Hematopoietic multipotent progenitor cell treated with erythropoietin and hydrocortisone succinate and interleukin-3 and kit ligand, for 6 days (in vitro differentiated cells): Measurements from ENCODE around the gene SPRED1.
"Not testable (repeated sequence)": the region's sequence is repeated elsewhere in the genome, so short reads cannot be mapped to it uniquely, and the experiment has no call there.

ENCODE experiments used
- DNase-seq: peaks from one replicate; pipeline ENCODE4 v3.0.0-alpha.2; 2015

Gene SPRED1

DNA sequence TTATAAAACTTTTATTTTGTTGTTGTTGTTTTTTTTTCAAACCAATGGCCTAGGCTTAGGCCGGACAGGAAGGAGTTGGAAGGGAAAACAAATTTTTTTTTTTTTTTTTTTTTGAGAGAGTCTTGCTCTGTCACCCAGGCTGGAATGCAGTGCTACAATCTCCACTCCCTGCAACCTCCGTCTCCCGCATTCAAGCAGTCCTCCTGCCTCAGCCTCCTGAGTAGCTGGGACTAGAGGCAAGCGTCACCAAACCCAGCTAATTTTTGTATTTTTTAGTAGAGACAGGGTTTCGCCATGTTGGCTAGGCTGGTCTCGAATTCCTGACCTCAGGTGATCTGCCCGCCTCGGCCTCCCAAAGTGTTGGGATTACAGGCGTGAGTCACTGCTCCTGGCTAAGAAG, 15.6 kb upstream of the SPRED1 start:
- not testable (repeated sequence) for DNase-seq

DNA sequence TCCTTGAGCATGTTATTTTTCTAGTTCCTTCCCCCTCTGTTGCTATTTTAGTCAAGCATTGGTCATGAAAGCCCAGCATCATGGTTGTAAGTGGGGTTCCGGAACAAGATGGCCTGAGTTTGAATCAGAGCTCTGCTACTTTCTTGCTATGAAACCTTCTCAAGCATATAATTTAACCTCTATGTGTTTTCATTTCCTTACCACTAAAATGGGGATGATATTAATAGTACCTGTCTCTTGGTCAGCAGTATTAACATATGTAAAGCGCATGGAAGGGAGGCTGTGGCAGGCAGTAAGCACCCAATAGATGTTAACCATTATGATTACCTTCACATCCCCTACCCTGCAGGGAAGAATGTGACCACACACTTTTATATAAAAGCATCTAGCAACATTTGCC, 14.3 kb upstream of the SPRED1 start:
- no peak for DNase-seq

DNA sequence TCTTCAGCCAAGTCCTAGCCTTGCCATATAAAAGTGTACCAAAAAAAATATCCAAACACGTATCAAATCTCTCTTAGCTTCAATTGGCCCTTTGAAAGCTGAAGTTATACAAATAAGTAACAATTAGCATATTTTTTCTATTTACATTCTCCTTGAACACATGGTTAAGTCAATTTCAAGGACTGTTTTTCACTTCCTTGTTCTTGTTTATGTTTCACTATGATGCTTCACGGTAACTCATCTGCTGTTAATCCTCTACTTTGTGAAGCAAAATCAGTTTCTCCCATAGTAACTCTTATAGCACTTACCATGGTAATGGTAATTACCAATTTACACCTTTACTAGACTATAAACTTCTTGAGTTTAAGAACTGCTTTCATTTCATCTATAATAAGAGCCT, 10.6 kb upstream of the SPRED1 start:
- no peak for DNase-seq

DNA sequence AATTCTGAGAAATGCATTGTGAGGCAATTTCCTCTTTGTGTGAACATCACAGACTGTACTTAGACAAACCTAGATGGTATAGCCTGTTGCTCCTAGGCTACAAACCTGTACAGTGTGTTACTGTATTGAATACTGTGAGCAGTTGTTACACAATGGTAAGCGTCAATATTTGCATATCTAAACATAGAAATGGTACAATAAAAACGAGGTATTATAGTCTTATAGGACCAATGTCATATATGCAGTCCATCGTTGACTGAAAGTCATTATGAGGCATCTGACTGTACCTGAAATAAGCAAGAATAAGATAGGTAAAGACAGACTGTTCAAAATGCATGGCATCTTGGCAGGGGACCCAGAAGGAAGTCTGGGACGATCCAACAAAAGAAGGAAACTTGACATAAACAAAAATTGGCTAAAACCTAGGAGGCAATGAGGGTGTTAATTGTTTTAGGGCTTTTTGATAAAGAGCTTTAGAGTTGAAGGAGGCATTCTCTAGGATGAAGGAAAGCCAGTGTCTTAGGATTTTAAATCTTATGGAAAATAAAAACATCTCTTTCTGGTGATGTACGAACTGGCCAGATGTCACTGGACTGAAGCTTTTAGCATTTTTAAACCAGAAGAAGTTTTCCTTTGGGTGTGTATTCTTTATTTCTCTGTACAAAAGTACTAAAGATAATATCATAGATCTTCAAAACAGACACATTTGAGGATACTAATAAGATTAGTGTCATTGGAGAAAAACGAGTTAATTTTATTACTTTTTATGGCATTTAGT, 9.2 kb upstream of the SPRED1 start:
- no peak for DNase-seq

DNA sequence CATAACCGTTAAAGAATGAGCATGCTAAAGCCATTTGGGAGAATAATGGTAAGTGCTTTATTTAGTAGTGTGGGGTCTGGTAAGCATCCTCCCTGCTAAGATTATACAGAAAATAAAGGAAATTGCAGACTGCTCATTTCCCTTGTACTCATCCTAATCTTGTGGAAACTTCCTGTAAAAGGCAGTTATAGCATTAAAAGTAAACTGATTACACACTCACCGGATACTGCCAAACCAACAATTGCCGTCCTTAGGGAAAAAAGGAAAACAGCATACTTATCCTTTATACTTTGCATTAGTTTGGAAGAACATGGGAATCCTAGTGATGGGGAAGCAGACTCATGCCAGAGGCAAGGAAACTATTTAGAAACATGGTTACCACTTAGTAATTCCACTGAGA, 5.3 kb upstream of the SPRED1 start:
- DNase-seq = no peak

DNA sequence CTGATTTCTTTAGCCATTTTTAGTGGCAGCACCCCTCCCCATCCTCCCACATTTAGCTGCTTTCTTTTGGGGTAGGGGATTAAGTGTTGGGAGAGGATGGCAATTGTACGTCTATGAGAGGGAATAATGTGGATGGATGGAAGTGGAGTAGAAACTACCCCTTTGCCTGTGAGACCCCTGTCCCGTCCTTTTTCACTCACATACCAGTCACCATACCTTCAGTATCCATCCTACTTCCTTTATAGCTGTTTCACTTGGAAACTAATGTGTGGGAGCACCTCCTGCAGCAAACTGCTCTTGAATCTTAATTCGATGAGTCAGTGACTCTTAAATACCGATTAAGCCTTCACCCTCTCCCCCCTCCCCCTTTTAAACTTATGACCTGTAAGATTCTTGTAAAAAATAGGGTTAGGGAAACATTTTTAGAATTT, 730 bp downstream of the SPRED1 start:
- peak; percentile 66 for DNase-seq

DNA sequence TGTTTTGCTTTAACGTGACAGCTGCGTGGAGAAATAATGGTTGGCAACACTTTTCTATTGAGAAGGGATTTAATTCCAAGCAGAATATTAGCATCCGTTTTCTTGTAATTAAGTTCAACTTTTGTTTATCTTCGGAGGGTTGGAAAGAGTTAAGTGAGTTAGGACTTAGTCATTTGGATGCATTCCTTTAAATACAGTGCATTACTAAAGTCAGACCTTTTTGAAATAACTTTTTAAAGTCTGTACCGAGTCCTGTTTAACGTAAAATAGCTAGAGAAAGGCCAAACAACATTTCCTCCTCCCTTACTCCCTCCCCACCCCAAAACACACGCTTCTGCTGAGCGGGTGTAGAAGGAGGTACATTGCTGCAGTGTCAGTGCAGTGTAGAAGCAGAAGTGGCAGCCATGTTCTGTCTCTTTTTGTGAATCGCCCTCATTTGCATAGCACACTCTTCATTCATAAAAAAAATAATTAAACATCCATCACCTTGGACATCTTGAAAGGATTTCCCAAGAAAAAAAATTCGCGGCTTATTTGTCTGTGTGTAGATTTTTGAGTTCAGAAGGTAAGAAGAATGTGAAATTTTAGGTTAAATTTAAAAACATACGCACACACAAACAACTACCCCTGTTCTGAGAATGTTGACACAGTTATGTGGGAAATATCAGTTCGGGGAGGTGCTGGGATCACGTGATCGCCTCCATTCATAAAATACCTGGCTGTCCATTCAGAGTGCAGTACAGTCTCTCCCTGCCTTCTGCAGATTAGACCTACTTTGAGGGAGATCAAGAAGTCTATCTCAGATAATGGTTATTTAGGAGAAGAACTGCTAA, 1.6 kb downstream of the SPRED1 start:
- DNase-seq = peak; percentile 87

DNA sequence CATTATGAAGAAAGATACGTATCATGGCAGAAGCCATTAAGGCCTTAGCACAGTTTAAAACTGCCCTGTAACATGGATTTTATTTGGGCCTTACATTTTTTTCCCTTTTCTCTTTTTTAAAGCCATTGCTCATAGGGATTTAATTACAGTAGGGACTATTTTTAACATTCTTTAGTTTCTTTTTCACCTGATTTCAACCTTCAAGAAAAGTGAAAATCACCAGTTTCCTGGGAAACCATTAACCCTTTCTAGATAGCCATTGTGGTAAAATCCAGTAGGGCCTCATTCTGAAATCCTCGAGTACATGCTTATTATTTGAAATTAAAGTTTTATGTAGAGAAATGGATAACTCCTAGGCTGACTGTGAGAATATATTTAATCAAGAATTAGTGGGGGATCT, 3.1 kb downstream of the SPRED1 start:
- DNase-seq = peak; percentile 14

DNA sequence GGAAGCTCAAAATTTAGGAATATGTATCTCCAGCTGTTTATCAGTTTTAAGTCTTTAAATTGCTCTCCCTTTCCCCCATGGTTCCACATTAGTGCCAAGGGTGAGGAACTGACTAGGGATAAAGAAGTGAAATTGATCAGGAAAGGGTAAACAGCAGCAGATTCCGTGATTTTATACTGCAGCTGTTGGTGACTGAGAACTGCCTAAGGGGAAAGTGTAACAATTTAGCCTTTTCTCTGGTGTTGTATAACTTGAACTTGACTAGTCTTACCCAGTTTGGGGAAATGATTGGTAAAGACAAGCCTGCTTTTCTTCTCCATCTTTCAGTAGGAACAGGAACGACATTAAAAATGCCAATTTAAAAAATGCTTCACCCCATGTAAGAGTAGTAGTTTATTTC, 5.0 kb downstream of the SPRED1 start:
- DNase-seq = no peak

DNA sequence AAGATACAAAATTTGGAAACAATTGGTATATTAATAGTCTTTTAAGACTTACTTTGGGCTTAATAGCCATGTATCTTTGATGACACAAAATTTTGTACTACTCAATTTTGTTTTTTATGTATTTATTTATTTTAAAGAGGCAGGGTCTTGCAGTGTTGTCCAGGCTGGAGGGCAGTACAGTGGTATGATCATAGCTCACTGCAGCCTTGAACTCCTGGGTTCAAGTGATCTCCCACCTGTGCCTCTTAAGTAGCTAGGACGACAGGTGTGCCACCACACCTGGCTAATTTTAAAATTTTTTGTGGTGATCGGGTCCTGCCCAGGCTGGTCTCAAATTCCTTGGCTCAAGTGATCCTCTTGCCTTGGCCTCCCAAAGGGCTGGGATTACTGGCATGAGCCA, 6.5 kb downstream of the SPRED1 start:
- DNase-seq = no peak

DNA sequence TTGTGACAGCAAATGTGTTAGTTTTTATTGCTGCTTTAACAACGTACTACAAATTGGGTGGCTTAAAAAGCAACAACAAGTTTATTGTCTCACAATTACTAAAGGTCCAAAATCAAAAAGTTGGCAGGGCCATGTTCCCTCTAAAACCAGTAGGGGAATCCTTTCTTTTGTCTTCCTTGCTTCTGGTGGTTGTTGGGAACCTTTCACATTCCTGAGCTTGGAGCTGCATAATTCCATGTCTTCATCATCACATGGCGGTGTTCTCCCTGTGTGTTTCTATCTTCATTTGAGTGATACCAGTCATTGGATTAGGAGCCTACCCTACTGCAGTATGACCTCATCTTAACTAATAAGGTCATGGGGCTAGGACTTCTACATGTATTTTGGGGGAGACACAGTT, 7.4 kb downstream of the SPRED1 start:
- no peak for DNase-seq

DNA sequence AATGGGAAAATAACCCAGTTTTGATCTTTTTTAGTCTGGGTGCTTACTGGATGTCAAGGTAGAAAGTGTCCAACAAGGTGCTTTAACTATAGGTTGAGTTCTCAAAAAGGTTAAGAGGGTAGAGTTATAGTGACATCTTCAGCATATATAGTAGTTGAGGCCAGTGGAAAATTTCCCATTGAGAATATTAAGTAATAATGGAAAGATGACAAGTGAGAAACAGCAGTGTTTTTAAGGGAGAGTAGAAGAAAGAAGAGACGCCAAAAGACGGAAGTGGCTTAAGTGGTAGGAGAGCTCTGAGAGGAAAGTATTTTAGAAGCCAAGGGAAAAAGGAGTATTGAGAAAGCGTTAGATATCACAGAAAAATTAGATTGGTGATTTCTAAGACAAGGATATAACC, 10.6 kb downstream of the SPRED1 start:
- DNase-seq = no peak

DNA sequence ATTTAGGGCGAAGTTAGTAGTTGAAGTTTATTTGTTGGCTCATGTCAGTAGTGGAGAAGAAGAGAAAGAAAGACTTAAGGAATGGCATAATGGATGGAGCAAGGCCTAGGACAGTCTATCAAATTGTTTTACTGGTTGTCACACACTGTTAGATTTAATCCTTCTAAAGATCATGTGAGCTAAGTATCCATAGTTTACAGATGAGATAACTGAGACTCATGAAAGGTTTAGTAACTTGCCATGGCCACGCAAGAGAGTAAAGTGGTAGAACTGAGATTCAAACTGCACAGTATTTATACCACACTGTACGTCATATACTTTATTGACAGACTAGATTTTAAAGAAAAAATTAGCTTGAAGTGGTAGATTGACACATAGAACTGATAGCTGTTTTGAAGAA, 11.4 kb downstream of the SPRED1 start:
- DNase-seq = no peak

DNA sequence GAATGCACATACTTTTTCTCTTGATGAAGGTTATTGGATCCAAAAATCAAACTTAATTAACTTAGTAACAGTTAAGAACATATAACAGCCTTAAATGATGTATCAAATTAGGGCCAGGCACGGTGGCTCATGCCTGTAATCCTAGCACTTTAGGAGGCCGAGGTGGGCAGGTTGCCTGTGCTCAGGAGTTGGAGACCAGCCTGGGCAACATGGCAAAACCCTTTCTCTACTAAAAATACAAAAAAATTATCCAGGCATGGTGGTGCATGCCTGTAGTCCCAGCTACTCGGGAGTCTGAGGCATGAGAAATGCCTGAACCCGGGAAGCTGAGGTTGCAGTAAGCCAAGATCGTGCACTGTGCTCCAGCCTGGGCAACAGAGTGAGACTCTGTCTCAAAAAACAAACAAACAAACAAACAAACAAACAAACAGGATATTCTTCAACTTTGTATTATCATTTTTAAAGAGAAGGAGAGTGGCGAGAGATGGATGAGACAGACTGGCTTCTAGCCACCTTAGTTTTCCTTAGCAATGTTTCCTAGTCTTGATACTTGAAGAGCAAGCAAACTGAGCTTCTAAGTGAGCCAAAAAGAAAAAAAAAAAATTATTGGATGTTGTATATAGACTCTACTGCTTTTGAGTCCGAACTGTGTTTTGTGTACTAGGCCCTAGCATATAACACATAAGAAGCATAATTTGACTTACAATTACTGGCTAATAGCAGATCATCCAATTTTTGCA, 13.8 kb downstream of the SPRED1 start:
- DNase-seq = no peak

DNA sequence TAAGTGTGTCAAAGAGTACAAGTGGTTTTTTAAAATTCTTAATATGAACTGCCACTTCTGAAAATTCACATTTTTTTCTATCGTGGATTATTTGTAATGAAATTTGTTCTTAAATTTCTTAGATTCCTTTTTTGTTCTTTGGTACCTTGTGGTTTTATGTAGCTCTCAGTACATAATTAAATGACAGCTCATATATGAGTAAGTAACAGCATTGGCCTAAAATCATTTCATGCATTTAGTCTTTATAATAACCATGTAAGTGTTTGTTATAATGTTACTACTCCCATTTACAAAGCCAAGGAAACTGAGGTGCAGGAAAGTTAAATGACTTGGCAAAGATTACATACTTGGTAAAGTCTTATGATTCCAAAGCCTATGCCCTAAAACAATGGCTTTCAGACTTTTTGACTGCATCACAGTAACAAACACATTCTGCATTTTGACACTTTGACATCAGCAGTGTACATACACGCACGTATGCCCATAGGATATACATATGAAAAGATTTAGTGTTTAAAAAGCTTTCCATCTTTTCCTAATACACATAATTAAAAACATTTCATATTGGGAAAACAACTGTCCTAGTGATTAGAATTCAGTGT, 14.9 kb downstream of the SPRED1 start:
- DNase-seq = no peak

DNA sequence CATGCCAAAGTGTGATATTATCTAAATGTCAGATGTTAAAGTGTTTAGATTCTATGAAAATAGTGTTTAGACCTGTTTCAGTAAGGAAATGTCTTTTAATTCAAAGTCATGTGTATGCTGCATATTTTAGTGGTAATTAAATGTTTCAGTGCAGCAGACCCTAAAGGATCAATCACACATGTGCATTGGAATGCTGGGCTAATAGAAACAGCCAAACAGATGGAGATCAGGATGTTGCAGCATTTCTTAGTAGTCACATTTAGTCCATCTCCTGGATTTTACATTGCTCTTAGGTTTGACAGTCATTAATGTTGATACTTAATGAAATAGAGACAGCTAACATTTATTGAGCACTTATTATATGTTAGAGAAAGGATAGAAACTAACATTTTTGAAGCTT, 18.5 kb downstream of the SPRED1 start:
- DNase-seq = no peak

DNA sequence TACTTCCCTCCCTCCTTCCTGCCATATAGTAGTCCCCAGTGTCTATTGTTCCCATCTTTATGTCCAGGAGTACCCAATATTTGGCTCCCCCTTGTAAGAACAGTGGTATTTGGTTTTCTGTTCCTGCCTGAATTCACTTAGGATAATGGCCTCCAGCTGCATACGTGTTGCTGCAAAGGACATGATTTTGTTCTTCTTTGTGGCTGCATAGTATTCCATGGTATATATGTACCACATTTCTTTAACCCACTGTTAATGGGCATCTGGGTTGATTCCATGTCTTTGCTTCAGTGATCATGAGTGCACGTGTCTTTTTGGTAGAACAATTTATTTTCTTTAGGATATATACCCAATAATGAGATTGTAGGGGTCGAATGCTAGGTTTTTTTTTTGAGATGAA, 19.3 kb downstream of the SPRED1 start:
- no peak for DNase-seq

DNA sequence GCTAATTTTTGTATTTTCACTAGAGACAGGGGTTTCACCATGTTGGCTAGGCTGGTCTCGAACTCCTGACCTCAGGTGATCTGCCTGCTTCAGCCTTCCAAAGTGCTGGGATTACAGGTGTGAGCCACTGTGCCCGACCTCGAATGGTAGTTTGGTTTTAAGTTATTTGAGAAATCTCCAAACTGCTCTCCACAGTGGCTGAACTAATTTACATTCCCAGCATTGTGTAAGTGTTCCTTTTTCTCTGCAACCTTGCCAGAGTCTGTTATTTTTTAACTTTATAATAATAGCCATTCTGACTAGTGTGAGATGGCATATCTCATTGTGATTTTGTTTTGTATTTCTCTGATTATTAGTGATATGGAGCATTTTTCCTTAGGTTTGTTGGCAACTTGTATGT, 19.8 kb downstream of the SPRED1 start:
- DNase-seq = not testable (repeated sequence)

DNA sequence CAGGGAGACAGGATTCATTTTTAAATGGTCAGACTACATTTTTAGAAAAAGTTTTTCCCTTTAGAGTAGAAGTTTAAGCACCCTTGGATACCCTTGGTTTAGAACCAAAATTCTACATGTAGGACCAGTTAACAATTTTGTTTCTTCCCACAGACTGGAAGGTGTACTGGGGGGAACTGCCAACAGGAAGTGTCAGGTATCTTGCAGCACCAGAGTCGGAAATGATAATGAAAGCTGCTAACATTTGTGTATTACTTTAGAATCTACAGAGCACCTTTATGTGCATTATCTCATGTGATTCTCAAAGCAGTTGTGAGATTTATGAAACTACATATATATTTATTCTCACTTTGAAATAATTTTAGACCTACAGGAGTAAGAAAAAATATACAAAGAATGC, 21.5 kb downstream of the SPRED1 start:
- DNase-seq = no peak

DNA sequence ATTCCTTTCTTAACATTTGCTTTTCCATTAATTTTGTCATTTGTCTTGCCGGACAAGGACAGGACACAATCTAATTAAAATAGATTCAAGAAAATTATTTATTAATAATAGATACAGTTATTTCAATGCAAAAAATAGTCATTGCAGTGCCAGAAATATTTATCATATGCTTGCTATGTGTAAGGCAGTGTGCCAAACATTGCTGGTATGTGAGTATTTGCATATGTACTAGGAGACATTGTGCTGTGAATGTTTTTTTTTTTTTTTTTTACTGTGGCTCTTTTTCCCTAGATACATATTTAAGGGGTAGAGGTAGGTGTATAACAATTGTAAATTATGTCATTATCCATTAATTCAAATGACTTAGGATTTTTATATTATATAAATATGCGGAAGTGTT, 23.3 kb downstream of the SPRED1 start:
- no peak for DNase-seq

DNA sequence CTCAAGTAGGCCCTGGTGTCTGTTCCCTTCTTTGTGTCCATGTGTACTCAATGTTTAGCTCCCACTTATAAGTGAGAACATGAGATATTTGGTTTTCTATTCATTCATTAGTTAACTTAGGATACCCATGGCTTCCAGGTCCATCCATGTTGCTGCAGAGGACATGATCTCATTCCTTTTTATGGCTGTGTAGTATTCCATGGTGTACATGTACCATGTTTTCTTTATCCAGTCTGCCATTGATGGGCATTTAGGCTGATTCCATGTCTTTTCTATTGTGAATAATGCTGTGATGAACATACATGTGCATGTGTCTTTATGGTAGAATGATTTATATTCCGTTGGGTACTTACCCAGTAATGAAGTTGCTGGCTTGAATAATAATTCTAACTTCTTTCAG, 24.6 kb downstream of the SPRED1 start:
- not testable (repeated sequence) for DNase-seq

DNA sequence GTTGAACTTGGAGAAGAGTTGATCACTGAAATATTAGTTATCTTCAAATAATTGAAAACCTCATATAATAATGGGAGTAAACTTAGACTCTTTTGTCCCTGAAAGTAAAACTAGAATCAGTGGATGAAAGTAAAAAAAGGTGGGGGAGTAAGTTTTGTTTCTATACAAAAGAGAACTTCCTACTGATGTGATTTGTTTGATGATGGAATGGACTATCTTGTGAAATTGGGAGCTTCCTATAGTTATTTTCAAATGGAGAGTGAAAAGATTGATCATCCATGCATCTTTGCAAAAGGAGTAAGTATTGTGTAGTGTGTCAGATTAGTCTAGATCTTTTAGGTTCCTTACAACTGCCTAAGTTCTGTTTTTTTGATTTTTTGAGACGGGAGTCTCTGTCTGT, 28.4 kb downstream of the SPRED1 start:
- no peak for DNase-seq

DNA sequence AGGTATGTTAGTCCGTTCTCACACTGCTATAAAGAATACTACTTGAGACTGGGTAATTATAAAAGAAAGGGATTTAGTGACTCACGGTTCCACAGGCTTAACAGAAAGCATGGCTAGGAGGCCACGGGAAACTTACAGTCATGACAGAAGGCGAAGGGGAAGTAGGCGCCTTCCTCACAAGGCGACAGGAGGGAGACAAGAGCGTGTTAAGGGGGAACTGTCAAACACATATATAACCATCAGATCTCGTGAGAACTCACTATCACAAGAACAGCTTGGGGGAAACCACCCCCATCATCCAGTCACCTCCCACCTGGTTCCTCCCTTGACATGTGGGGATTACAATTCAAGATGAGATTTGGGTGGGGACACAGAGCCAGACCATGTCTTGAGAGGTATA, 30.4 kb downstream of the SPRED1 start:
- no peak for DNase-seq
